ENCODE measurements around the gene MAP4K5.

GRCh38 chr14:50531595-50532501 lies 521 bp downstream of the MAP4K5 start:
- TF ChIP-seq CTCF (IDR thresholded peaks at IDR 0.05) (no peak), POLR2A (IDR thresholded peaks at IDR 0.05) (no peak)
